ENCODE data around the gene PKIB. TPM values are rescaled to one million over a fixed set of nuclear protein-coding genes. Genes with fewer than 3 reads are reported as not detected.

Gene PKIB
- polyA plus RNA-seq, 1 donor (not counting 4 experiments of a cell fraction or from before 2014, with no cell fraction given): 8.7 TPM

DNA sequence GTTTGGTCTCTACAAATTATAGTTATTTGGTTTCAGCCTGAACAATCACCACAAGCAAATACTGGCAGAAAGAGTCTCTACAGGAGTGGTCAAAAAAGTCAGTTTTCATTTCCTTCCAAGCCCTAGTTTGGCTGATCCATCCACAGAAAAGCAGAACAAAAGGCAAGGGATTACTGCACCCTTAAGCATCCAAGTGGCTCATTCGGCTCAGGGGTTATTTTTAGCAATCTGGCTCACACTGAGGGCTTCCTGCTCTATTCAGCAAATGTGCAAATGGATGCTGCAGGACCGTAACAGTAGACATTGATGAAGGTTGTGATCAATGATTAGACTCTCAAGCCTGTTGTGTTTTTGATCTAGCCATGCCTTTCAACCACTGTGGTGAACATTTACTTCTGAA lies 107.1 kb downstream of the PKIB start:
- H2AFZ ChIP-seq (ENCODE audit: control insufficient read depth, low read length): no peak overlapping the region
- H3K4me1 ChIP-seq (ENCODE audit: control insufficient read depth, extremely low read depth, insufficient read depth, low read length): peaks cover under 1% of the 10 kb centered on the region
- TF ChIP-seq, protein P1, sequence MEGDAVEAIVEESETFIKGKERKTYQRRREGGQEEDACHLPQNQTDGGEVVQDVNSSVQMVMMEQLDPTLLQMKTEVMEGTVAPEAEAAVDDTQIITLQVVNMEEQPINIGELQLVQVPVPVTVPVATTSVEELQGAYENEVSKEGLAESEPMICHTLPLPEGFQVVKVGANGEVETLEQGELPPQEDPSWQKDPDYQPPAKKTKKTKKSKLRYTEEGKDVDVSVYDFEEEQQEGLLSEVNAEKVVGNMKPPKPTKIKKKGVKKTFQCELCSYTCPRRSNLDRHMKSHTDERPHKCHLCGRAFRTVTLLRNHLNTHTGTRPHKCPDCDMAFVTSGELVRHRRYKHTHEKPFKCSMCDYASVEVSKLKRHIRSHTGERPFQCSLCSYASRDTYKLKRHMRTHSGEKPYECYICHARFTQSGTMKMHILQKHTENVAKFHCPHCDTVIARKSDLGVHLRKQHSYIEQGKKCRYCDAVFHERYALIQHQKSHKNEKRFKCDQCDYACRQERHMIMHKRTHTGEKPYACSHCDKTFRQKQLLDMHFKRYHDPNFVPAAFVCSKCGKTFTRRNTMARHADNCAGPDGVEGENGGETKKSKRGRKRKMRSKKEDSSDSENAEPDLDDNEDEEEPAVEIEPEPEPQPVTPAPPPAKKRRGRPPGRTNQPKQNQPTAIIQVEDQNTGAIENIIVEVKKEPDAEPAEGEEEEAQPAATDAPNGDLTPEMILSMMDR (optimal IDR thresholded peaks at IDR 0.05 in 1 of 3, IDR thresholded peaks at IDR 0.05 in 1 of 3, conservative IDR thresholded peaks at IDR 0.05 in 1 of 3; ENCODE audit: extremely low read depth in 1 of 3, insufficient read depth in 2 of 3, low read length in 3 of 3): no peak
- TF ChIP-seq EZH2 (IDR thresholded peaks at IDR 0.05; ENCODE audit: low read length): no peak
- H4K20me1 ChIP-seq (ENCODE audit: control insufficient read depth, extremely low read depth, insufficient read depth, low read length): no peaks in the 10 kb centered on the region
- H3K9me3 ChIP-seq (ENCODE audit: control insufficient read depth, low read depth, low read length): no peaks in the 10 kb centered on the region
- no peak overlapping the region for H3K4me3 ChIP-seq (ENCODE audit: control insufficient read depth in 2 of 3, extremely low read depth in 1 of 3, insufficient read depth in 2 of 3, low read depth in 1 of 3, low read length in 3 of 3)
- no peak overlapping the region for H3K4me2 ChIP-seq (ENCODE audit: control insufficient read depth, extremely low read depth, insufficient read depth, low read depth, low read length)
- H3K36me3 ChIP-seq (ENCODE audit: control insufficient read depth in 2 of 2, extremely low read depth in 1 of 2, insufficient read depth in 2 of 2, low read length in 2 of 2): no peaks in the 10 kb centered on the region
- H3K27me3 ChIP-seq (ENCODE audit: control insufficient read depth, extremely low read depth, insufficient read depth, low read length): no peaks in the 10 kb centered on the region
- dilution Hi-C loops (cut with MboI; ENCODE audit: extremely low pct_ligation_motif_present, low sequenced_read_pairs): no loop called here
- no peak overlapping the region for H3K9ac ChIP-seq (ENCODE audit: control insufficient read depth, extremely low read depth, insufficient read depth, low read length)
- DNase-seq (ENCODE audit: low read depth, low spot score) (no peak), FAIRE-seq (no peak)
- no peaks in the 10 kb centered on the region for H3K79me2 ChIP-seq (ENCODE audit: control insufficient read depth, insufficient read depth, low read length)
- no peaks in the 10 kb centered on the region for H3K9me1 ChIP-seq (ENCODE audit: control insufficient read depth, extremely low read depth, insufficient read depth, low read length)
- no peak overlapping the region for H3K27ac ChIP-seq (ENCODE audit: control insufficient read depth, insufficient read depth, low read length)

DNA sequence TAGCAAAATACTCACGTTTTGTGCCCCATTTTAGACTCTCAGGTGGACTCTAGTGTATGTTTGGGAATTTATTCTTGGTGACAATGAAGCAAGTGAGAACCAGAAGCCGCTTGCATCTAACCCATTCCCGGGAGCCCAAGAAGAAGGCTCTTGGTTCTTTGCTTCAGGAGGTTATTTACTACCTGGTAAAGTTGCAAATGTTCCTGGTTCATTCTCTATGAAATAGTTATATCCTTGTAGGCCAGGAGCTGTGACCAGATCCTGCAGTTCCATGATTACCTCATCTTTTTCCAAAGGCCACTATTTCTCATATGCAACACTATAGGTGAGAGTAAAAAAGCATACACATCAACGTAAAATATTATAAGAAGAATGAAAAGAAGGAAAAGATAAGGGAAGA lies 108.4 kb downstream of the PKIB start:
- no peaks in the 10 kb centered on the region for H3K9me3 ChIP-seq (ENCODE audit: control insufficient read depth, low read depth, low read length)
- FAIRE-seq: no peak
- dilution Hi-C loops (cut with MboI; ENCODE audit: extremely low pct_ligation_motif_present, low sequenced_read_pairs): no loop called here
- H3K36me3 ChIP-seq (ENCODE audit: control insufficient read depth in 2 of 2, extremely low read depth in 1 of 2, insufficient read depth in 2 of 2, low read length in 2 of 2): no peaks in the 10 kb centered on the region
- H3K9me1 ChIP-seq (ENCODE audit: control insufficient read depth, extremely low read depth, insufficient read depth, low read length): no peaks in the 10 kb centered on the region
- TF ChIP-seq EZH2 (IDR thresholded peaks at IDR 0.05; ENCODE audit: low read length): no peak
- TF ChIP-seq, protein P1 (optimal IDR thresholded peaks at IDR 0.05 in 1 of 3, IDR thresholded peaks at IDR 0.05 in 1 of 3, conservative IDR thresholded peaks at IDR 0.05 in 1 of 3; ENCODE audit: extremely low read depth in 1 of 3, insufficient read depth in 2 of 3, low read length in 3 of 3): no peak
- H3K27ac ChIP-seq (ENCODE audit: control insufficient read depth, insufficient read depth, low read length): no peak overlapping the region
- no peak overlapping the region for H3K4me3 ChIP-seq (ENCODE audit: control insufficient read depth in 2 of 3, extremely low read depth in 1 of 3, insufficient read depth in 2 of 3, low read depth in 1 of 3, low read length in 3 of 3)
- no peaks in the 10 kb centered on the region for H3K4me1 ChIP-seq (ENCODE audit: control insufficient read depth, extremely low read depth, insufficient read depth, low read length)
- no peak for DNase-seq (ENCODE audit: low read depth, low spot score)
- H3K4me2 ChIP-seq (ENCODE audit: control insufficient read depth, extremely low read depth, insufficient read depth, low read depth, low read length): no peak overlapping the region
- H3K9ac ChIP-seq (ENCODE audit: control insufficient read depth, extremely low read depth, insufficient read depth, low read length): no peak overlapping the region
- H3K79me2 ChIP-seq (ENCODE audit: control insufficient read depth, insufficient read depth, low read length): no peaks in the 10 kb centered on the region
- H2AFZ ChIP-seq (ENCODE audit: control insufficient read depth, low read length): no peak overlapping the region
- H4K20me1 ChIP-seq (ENCODE audit: control insufficient read depth, extremely low read depth, insufficient read depth, low read length): no peaks in the 10 kb centered on the region
- H3K27me3 ChIP-seq (ENCODE audit: control insufficient read depth, extremely low read depth, insufficient read depth, low read length): no peaks in the 10 kb centered on the region
